H1 (cell line): Measurements from ENCODE around the gene CDC42BPB. TPM values are rescaled to one million over a fixed set of nuclear protein-coding genes. Genes with fewer than 3 reads are reported as not detected.

Experiments used
- CTCF ChIA-PET: fragments of 300-600 bp; sonication (Branson Sonifier 250); formaldehyde crosslinking; loops from one replicate; lab custom pipeline; 2021; ENCODE audit not compliant: partially characterized antibody; lab: Charles Lee
- POLR2A ChIA-PET: fragments of 300-600 bp; sonication (Branson Sonifier 250); formaldehyde crosslinking; loops from one replicate; lab custom pipeline; 2021; ENCODE audit warnings: inconsistent platforms; ENCODE audit not compliant: partially characterized antibody; lab: Charles Lee
- DNase-seq, 2 experiments: peaks; one replicate each; pipeline versions ENCODE4 v3.0.0 to v3.0.0-alpha.2; 2010 to 2022; ENCODE audit warnings: low spot score in 2 of 2, low read depth in 1 of 2, mixed read lengths in 1 of 2
- FAIRE-seq: peaks from 2 replicates; lab custom pipeline; 2011; peaks lifted over from hg19 to GRCh38; lab: Jason Lieb, UNC
- H2AFZ ChIP-seq: 2 replicates; pipeline ENCODE4 v1.8.1; 2012; ENCODE audit warnings: low read length, inconsistent platforms
- H2AK5ac ChIP-seq: 2 replicates; pipeline ENCODE4 v1.6.1; 2013; ENCODE audit warnings: low read depth, low read length
- H2BK120ac ChIP-seq: replicated peaks from 2 replicates; pipeline ENCODE3; 2013; ENCODE audit warnings: low read depth, low read length, inconsistent platforms
- H2BK12ac ChIP-seq: 2 replicates; pipeline ENCODE4 v1.6.1; 2013; ENCODE audit warnings: low read depth, low read length
- H2BK15ac ChIP-seq: 2 replicates; pipeline ENCODE4 v1.6.1; 2013; ENCODE audit warnings: low read length
- H2BK20ac ChIP-seq: 2 replicates; pipeline ENCODE4 v1.6.1; 2013; ENCODE audit warnings: low read length
- H2BK5ac ChIP-seq: 2 replicates; pipeline ENCODE4 v1.6.1; 2013; ENCODE audit warnings: low read depth, low read length
- H3K14ac ChIP-seq: 2 replicates; pipeline ENCODE4 v1.6.1; 2013; ENCODE audit warnings: inconsistent platforms; ENCODE audit not compliant: insufficient read length
- H3K18ac ChIP-seq: 2 replicates; pipeline ENCODE4 v1.6.1; 2013; ENCODE audit warnings: low read length; ENCODE audit errors: extremely low read depth
- H3K23ac ChIP-seq: 2 replicates; pipeline ENCODE4 v1.6.1; 2013; ENCODE audit warnings: inconsistent platforms; ENCODE audit not compliant: insufficient read length
- H3K23me2 ChIP-seq: 2 replicates; pipeline ENCODE4 v1.6.1; 2013; ENCODE audit warnings: low read depth, low read length
- H3K27ac ChIP-seq: 2 replicates; pipeline ENCODE4 v1.6.1; 2011; ENCODE audit warnings: low read depth, low read length, inconsistent platforms
- H3K27me3 ChIP-seq, 4 experiments: replicated peaks in 1 of 4; 1 replicate in 1 of 4; 2 replicates in 3 of 4; pipeline versions ENCODE4 v1.6.1 to v1.8.1; 2011 to 2013; ENCODE audit warnings: low read length in 3 of 4, mild to moderate bottlenecking in 3 of 4, inconsistent platforms in 2 of 4, mixed read lengths in 2 of 4, moderate library complexity in 1 of 4; ENCODE audit not compliant: control insufficient read depth in 3 of 4, insufficient read depth in 3 of 4; ENCODE audit errors: extremely low read depth in 1 of 4
- H3K36me3 ChIP-seq, 4 experiments: 2 replicates each; pipeline versions ENCODE4 v1.6.1 to v1.8.1; 2011 to 2013; ENCODE audit warnings: mild to moderate bottlenecking in 4 of 4, low read length in 3 of 4, moderate library complexity in 2 of 4, control low read depth in 1 of 4, inconsistent platforms in 1 of 4; ENCODE audit not compliant: insufficient read depth in 4 of 4, control insufficient read depth in 2 of 4
- H3K4ac ChIP-seq: replicated peaks from 2 replicates; pipeline ENCODE3; 2013; ENCODE audit warnings: low read length, low read depth, mixed read lengths, inconsistent platforms; ENCODE audit not compliant: insufficient read length
- H3K4me1 ChIP-seq, 4 experiments: replicated peaks in 1 of 4; 1 replicate in 1 of 4; 2 replicates in 3 of 4; pipeline versions ENCODE4 v1.6.1 to v1.8.1; 2011 to 2013; ENCODE audit warnings: low read length in 3 of 4, inconsistent platforms in 2 of 4, mixed read lengths in 1 of 4; ENCODE audit not compliant: insufficient read depth in 4 of 4, control insufficient read depth in 3 of 4
- H3K4me2 ChIP-seq, 2 experiments: 2 replicates each; pipeline versions ENCODE4 v1.6.1 to v1.8.1; 2011 to 2013; ENCODE audit warnings: low read depth in 2 of 2, low read length in 2 of 2, control low read depth in 1 of 2, inconsistent platforms in 1 of 2, mild to moderate bottlenecking in 1 of 2; ENCODE audit not compliant: insufficient read depth in 1 of 2
- H3K4me3 ChIP-seq, 4 experiments: fragments of 200-600, 300-600 bp in 1 of 4; sonication (generic), shearing (Covaris generic), sonication (Bioruptor Twin) in 1 of 4; 2 replicates each; pipeline versions ENCODE4 v1.5.1 to v1.8.1; 2011 to 2016; ENCODE audit warnings: low read length in 4 of 4, low read depth in 3 of 4, control low read depth in 2 of 4, inconsistent platforms in 2 of 4, mild to moderate bottlenecking in 2 of 4, mixed read lengths in 1 of 4, moderate library complexity in 1 of 4; ENCODE audit not compliant: insufficient read depth in 2 of 4; ENCODE audit errors: extremely low read depth in 1 of 4
- H3K56ac ChIP-seq: replicated peaks from 2 replicates; pipeline ENCODE3; 2013; ENCODE audit warnings: low read depth, mild to moderate bottlenecking, mixed read lengths, low read length, inconsistent platforms; ENCODE audit not compliant: insufficient read length
- H3K79me1 ChIP-seq: 2 replicates; pipeline ENCODE4 v1.6.1; 2013; ENCODE audit warnings: low read depth, low read length, control low read depth
- H3K79me2 ChIP-seq, 2 experiments: 2 replicates each; pipeline versions ENCODE4 v1.6.1 to v1.8.1; 2012 to 2013; ENCODE audit warnings: low read length in 2 of 2, mild to moderate bottlenecking in 2 of 2, inconsistent platforms in 1 of 2; ENCODE audit not compliant: insufficient read depth in 2 of 2, control insufficient read depth in 1 of 2
- H3K9ac ChIP-seq, 4 experiments: replicated peaks in 1 of 4; 1 replicate in 1 of 4; 2 replicates in 3 of 4; pipeline versions ENCODE4 v1.6.1 to v1.8.1; 2011 to 2013; ENCODE audit warnings: low read depth in 3 of 4, low read length in 3 of 4, control low read depth in 2 of 4, mild to moderate bottlenecking in 2 of 4, moderate library complexity in 2 of 4, inconsistent platforms in 1 of 4; ENCODE audit errors: extremely low read depth in 1 of 4
- H3K9me3 ChIP-seq, 2 experiments: 2 replicates each; pipeline versions ENCODE4 v1.6.1 to v1.8.1; 2012 to 2013; ENCODE audit warnings: mild to moderate bottlenecking in 2 of 2, moderate library complexity in 2 of 2, control low read depth in 1 of 2, inconsistent platforms in 1 of 2, low read depth in 1 of 2, low read length in 1 of 2, mixed read lengths in 1 of 2; ENCODE audit not compliant: insufficient read depth in 2 of 2
- H4K20me1 ChIP-seq, 2 experiments: replicated peaks in 1 of 2; 2 replicates each; pipeline versions ENCODE3 to v1.8.1; 2011 to 2013; ENCODE audit warnings: inconsistent platforms in 2 of 2, low read length in 2 of 2, mild to moderate bottlenecking in 1 of 2; ENCODE audit not compliant: insufficient read depth in 2 of 2, control insufficient read depth in 1 of 2
- H4K5ac ChIP-seq: 2 replicates; pipeline ENCODE4 v1.6.1; 2013; ENCODE audit warnings: low read length, low read depth, mixed read lengths, inconsistent platforms; ENCODE audit not compliant: insufficient read length
- H4K8ac ChIP-seq: 2 replicates; pipeline ENCODE4 v1.8.0; 2013; ENCODE audit warnings: mild to moderate bottlenecking, moderate library complexity, low read length, inconsistent platforms; ENCODE audit not compliant: insufficient read depth; ENCODE audit errors: extremely low read depth
- H4K91ac ChIP-seq: replicated peaks from 2 replicates; pipeline ENCODE3; 2013; ENCODE audit warnings: low read length, mixed read lengths, inconsistent platforms; ENCODE audit not compliant: insufficient read length
- ASH2L ChIP-seq: fragments of 200-600, 300-600 bp; sonication (generic); IDR thresholded peaks from one replicate; pipeline ENCODE4 v1.7.1; 2017; ENCODE audit warnings: low read length
- CTBP2 ChIP-seq: IDR thresholded peaks from 2 replicates; pipeline ENCODE4 v1.7.0; 2011; ENCODE audit warnings: borderline replicate concordance, mild to moderate bottlenecking, moderate library complexity, mixed read lengths, low read length; ENCODE audit not compliant: insufficient read depth, insufficient read length
- EP300 ChIP-seq, 2 experiments: IDR thresholded peaks; 1 replicate in 1 of 2; 2 replicates in 1 of 2; pipeline ENCODE4 v1.6.1; 2011 to 2012; ENCODE audit warnings: low read depth in 2 of 2, low read length in 2 of 2, mild to moderate bottlenecking in 2 of 2, borderline replicate concordance in 1 of 2, inconsistent platforms in 1 of 2, moderate library complexity in 1 of 2
- KDM1A ChIP-seq: fragments of 200-600, 300-600 bp; sonication (generic); IDR thresholded peaks from 2 replicates; pipeline ENCODE4 v1.7.1; 2016; ENCODE audit warnings: mild to moderate bottlenecking, low read length, borderline replicate concordance
- POU5F1 ChIP-seq: IDR thresholded peaks from 2 replicates; pipeline ENCODE4 v1.6.1; 2011; ENCODE audit warnings: low read depth, mild to moderate bottlenecking, low read length, moderate library complexity
- RBBP5 ChIP-seq: IDR thresholded peaks from 2 replicates; pipeline ENCODE4 v1.7.1; 2012; ENCODE audit warnings: low read depth, mild to moderate bottlenecking, inconsistent platforms, low read length, moderate library complexity, borderline replicate concordance
- RNF2 ChIP-seq: fragments of 200-900, 300-1000 bp; sonication (generic); IDR thresholded peaks from 2 replicates; pipeline ENCODE4 v1.7.1; 2016; ENCODE audit warnings: borderline replicate concordance, low read depth, mild to moderate bottlenecking, antibody characterized with exemption, low read length; ENCODE audit not compliant: poor library complexity, severe bottlenecking; ENCODE audit errors: missing control alignments
- SIN3A ChIP-seq, 2 experiments: IDR thresholded peaks in 1 of 2; conservative IDR thresholded peaks in 1 of 2; 2 replicates each; pipeline ENCODE4 v1.6.1; 2011 to 2012; ENCODE audit warnings: low read length in 2 of 2, improper control_type of control experiment in 1 of 2, low read depth in 1 of 2, mild to moderate bottlenecking in 1 of 2
- SIX5 ChIP-seq: IDR thresholded peaks from 2 replicates; pipeline ENCODE4 v1.6.1; 2011; ENCODE audit warnings: mild to moderate bottlenecking, low read depth, low read length
- SP2 ChIP-seq: IDR thresholded peaks from 2 replicates; pipeline ENCODE4 v1.6.1; 2012; ENCODE audit warnings: mild to moderate bottlenecking, low read length, inconsistent platforms
- YY1 ChIP-seq: IDR thresholded peaks from 2 replicates; pipeline ENCODE4 v1.6.1; 2011; ENCODE audit warnings: low read depth, mild to moderate bottlenecking, low read length
- WGBS, 2 experiments: shearing (Covaris generic) in 1 of 2; methylation state at CpG; one replicate each; pipeline versions ENCODE4 v1.1.6 to v1.1.7; 2013 to 2015; ENCODE audit warnings: low lambda C conversion rate in 2 of 2, mixed read lengths in 2 of 2, inconsistent platforms in 1 of 2, low coverage in 1 of 2, missing lambda C conversion rate in 1 of 2; ENCODE audit not compliant: insufficient replicate concordance in 2 of 2, insufficient coverage in 1 of 2, insufficient read length in 1 of 2; ENCODE audit errors: extremely low coverage in 1 of 2, missing lambda C conversion rate in 1 of 2; 5-methylcytosine and 5-hydroxymethylcytosine counted together
- polyA plus RNA-seq, 7 experiments: library from polyadenylated mRNA; depleted of rRNA in 3 of 7; stranded (reverse) in 5 of 7; unstranded in 2 of 7; fragments of >200 nt in 5 of 7; fragments of 200-250 nt in 2 of 7; gene quantifications; 1 replicate in 5 of 7; 2 replicates in 1 of 7; 4 replicates in 1 of 7; pipeline versions ENCODE4 v1.2.1 to v1.2.3, GENCODE V29; 2011 to 2013; ENCODE audit warnings: missing spikeins in 2 of 7, mixed read lengths in 2 of 7
- total RNA-seq: library from RNA; stranded (reverse); fragmentation: NEBNext Ultra II Directional; extraction: Animal tissue kit (Norgen Biotek cat#: 25700); gene quantifications from 2 replicates; pipeline ENCODE4 v1.2.1, GENCODE V29; 2021
- TF ChIP-seq, protein P1 (sequence below): IDR thresholded peaks from 2 replicates; pipeline ENCODE4 v1.6.1; 2011; ENCODE audit warnings: low read length, improper control_type of control experiment

CDC42BPB gene
- total and polyA plus RNA-seq, 2 of the 8 experiments (the other 6 are each of a cell fraction or from before 2014, with no cell fraction given), result 51.2 to 88.2 TPM

DNA sequence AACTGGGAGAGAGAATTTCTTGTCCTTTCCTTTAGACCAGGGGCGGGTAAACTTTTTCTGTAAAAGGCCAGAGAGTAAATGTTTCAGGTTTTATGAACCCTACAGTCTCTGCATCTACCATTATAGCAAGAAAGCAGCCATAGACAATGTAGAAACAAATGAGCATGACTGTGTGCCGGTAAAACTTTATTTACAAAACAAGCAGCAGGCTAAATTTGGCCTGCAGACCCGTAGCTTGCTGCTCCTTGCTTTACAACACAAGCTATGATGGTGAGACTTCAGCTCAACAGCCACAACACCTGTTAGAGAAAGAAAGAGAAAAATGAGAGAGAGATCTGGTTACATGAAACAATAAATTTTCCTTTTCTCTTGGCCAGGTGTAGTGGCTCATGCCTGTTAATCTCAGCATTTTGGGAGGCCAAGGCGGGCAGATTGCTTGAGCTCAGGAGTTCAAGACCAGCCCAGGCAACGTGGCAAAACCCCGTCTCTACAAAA, 4.2 kb upstream of the CDC42BPB start:
- FAIRE-seq (no peak), DNase-seq (no peak)
- Histone ChIP-seq H3K18ac (no peak overlapping the region), H3K79me1 (no peaks in the 10 kb centered on the region; the same call in 1 of the 2 replicates), H3K23ac (no peak overlapping the region), H3K56ac (no peak overlapping the region), H2BK15ac (no peak overlapping the region), H4K91ac (no peak overlapping the region), H3K36me3 (no peaks in the 10 kb centered on the region), H2AFZ (no peak overlapping the region), H3K9me3 (no peaks in the 10 kb centered on the region), H4K8ac (no peak overlapping the region; the same call in 1 of the 2 replicates), H3K4me2 (no peak overlapping the region), H3K23me2 (peaks cover 10% of the 10 kb centered on the region), H2BK12ac (no peak overlapping the region), H3K9ac (no peak overlapping the region), H3K4me1 (peaks cover 0 to 6% (median 0%) of the 10 kb centered on the region in 4 experiments; a peak in 3 of 7 replicates), H3K4ac (no peak overlapping the region), H2BK120ac (no peak overlapping the region), H3K27me3 (no peaks in the 10 kb centered on the region), H2BK20ac (no peak overlapping the region), H3K4me3 (no peak overlapping the region), H2AK5ac (no peak overlapping the region), H2BK5ac (no peak overlapping the region), H4K5ac (no peak overlapping the region), H3K27ac (no peak overlapping the region), H3K79me2 (no peaks in the 10 kb centered on the region; a peak in 2 of 4 replicates), H3K14ac (no peak overlapping the region), H4K20me1 (peaks cover 0 to 2% of the 10 kb centered on the region in 2 experiments)
- POLR2A ChIA-PET, result no interaction called here
- WGBS, 2 experiments, result 75% methylated on average over 6 of the region's 6 CpGs; no CpG with 5 or more reads in 1 of the 2 experiments
- CTCF ChIA-PET, result interaction anchor here (1.5 kb wide), 1 partner anchor 18 kb away, joined by 3 read pairs; no protein-coding TSS in a partner anchor
- TF ChIP-seq KDM1A (no peak), CTBP2 (no peak), POU5F1 (no peak), RBBP5 (no peak), ASH2L (no peak), SP2 (no peak), SIN3A (conservative IDR thresholded peaks at IDR 0.05 in 1 of 2, IDR thresholded peaks at IDR 0.05 in 1 of 2; ENCODE audit: low read depth in 1 of 2, low read length in 2 of 2) (no peak), YY1 (no peak), RNF2 (no peak), EP300 (IDR thresholded peaks at IDR 0.05; ENCODE audit: borderline replicate concordance in 1 of 2, low read depth in 2 of 2, low read length in 2 of 2) (no peak), SIX5 (no peak)
- TF ChIP-seq, protein P1, sequence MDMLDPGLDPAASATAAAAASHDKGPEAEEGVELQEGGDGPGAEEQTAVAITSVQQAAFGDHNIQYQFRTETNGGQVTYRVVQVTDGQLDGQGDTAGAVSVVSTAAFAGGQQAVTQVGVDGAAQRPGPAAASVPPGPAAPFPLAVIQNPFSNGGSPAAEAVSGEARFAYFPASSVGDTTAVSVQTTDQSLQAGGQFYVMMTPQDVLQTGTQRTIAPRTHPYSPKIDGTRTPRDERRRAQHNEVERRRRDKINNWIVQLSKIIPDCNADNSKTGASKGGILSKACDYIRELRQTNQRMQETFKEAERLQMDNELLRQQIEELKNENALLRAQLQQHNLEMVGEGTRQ, result no peak
